Stimulated activated CD8-positive, alpha-beta memory T cell treated with anti-CD3 and anti-CD28 coated beads, Interleukin-12 subunit alpha, Interleukin-12 subunit beta, amount 100 ng/mL, for 24 hours (primary cell): Measurements from ENCODE around the gene ZNF439.
A peak's percentile ranks its signal among the peaks of the same experiment; 100 is the strongest.
"Not testable (repeated sequence)": the region's sequence is repeated elsewhere in the genome, so short reads cannot be mapped to it uniquely, and the experiment has no call there.

Experiments
- DNase-seq: peaks from one replicate; pipeline ENCODE4 v3.0.0-alpha.2; 2020; ENCODE audit errors: extremely low read depth

ZNF439 gene

GRCh38 chr19:11848594-11849469, at the start of gene ZNF439:
Gene ZNF439 (plus strand): TSS chr19:11848726. CDS start chr19:11848868, 142 bp downstream.
- peak; percentile 69 for DNase-seq

GRCh38 chr19:11806354-11807098, 42.0 kb upstream of the ZNF439 start:
- no peak for DNase-seq

- DNase-seq = no peak
Observed at GRCh38 chr19:11807099-11807380, 41.5 kb upstream of the ZNF439 start.

- DNase-seq = no peak
Observed at GRCh38 chr19:11813703-11814028, 34.9 kb upstream of the ZNF439 start.

GRCh38 chr19:11814029-11814699, 34.4 kb upstream of the ZNF439 start, which contains the start of gene ZNF440:
Gene ZNF440 (plus strand): TSS chr19:11814273. CDS start chr19:11814448, 175 bp downstream.
- peak; percentile 75 for DNase-seq

GRCh38 chr19:11814700-11815035, 33.9 kb upstream of the ZNF439 start:
- DNase-seq = no peak

- DNase-seq = no peak
Observed at GRCh38 chr19:11821474-11822109, 26.9 kb upstream of the ZNF439 start.

- not testable (repeated sequence) for DNase-seq
Observed at GRCh38 chr19:11828957-11829876, 19.3 kb upstream of the ZNF439 start.

GRCh38 chr19:11832253-11832912, 16.1 kb upstream of the ZNF439 start:
- DNase-seq = no peak

- DNase-seq = no peak
Observed at GRCh38 chr19:11833541-11833940, 15.0 kb upstream of the ZNF439 start.

- DNase-seq = not testable (repeated sequence)
Observed at GRCh38 chr19:11835626-11836066, 12.9 kb upstream of the ZNF439 start.

- DNase-seq = no peak
Observed at GRCh38 chr19:11843722-11844121, 4.8 kb upstream of the ZNF439 start.

- DNase-seq = not testable (repeated sequence)
Observed at GRCh38 chr19:11847615-11848014, 911 bp upstream of the ZNF439 start.

GRCh38 chr19:11848200-11848593, 329 bp upstream of the ZNF439 start:
- DNase-seq = no peak

- not testable (repeated sequence) for DNase-seq
Observed at GRCh38 chr19:11850289-11850688, 1.8 kb downstream of the ZNF439 start.

- no peak for DNase-seq
Observed at GRCh38 chr19:11853358-11853757, 4.8 kb downstream of the ZNF439 start.

GRCh38 chr19:11856596-11857250, 8.2 kb downstream of the ZNF439 start:
- DNase-seq = no peak

- DNase-seq = no peak
Observed at GRCh38 chr19:11860721-11861120, 12.2 kb downstream of the ZNF439 start.

GRCh38 chr19:11861301-11861700, 12.8 kb downstream of the ZNF439 start:
- no peak for DNase-seq

GRCh38 chr19:11867766-11868165, 19.2 kb downstream of the ZNF439 start:
- not testable (repeated sequence) for DNase-seq
